Calu3 (cell line): ENCODE data around the gene PRR5. TPM values are rescaled to one million over a fixed set of nuclear protein-coding genes. Genes with fewer than 3 reads are reported as not detected.

Experiments
- BruUV-seq: library from RNA; stranded (reverse); fragments of 400-500 nt; replicated peaks from 2 replicates; lab custom pipeline; 2021; lab: Mats Ljungman, UMichigan
- CTCF ChIA-PET: fragments of 300-600 bp; sonication (Branson Sonifier 250); formaldehyde crosslinking; loops from one replicate; lab custom pipeline; 2022; ENCODE audit warnings: antibody characterized with exemption; lab: Charles Lee
- DNase-seq: peaks from one replicate; pipeline ENCODE4 v3.0.0; 2022
- H3K27ac Mint-ChIP-seq: one replicate; pipeline ENCODE4 v1.8.0; 2022; ENCODE audit warnings: mixed read lengths; ENCODE audit not compliant: unreplicated experiment
- H3K27me3 Mint-ChIP-seq: one replicate; pipeline ENCODE4 v1.8.0; 2022; ENCODE audit warnings: mixed read lengths; ENCODE audit not compliant: unreplicated experiment
- H3K36me3 Mint-ChIP-seq: one replicate; pipeline ENCODE4 v1.8.0; 2022; ENCODE audit warnings: mild to moderate bottlenecking, moderate library complexity, mixed read lengths; ENCODE audit not compliant: insufficient read depth, unreplicated experiment
- H3K4me1 Mint-ChIP-seq: one replicate; pipeline ENCODE4 v1.8.0; 2022; ENCODE audit warnings: mild to moderate bottlenecking, low read depth, mixed read lengths; ENCODE audit not compliant: unreplicated experiment
- H3K4me3 Mint-ChIP-seq: one replicate; pipeline ENCODE4 v1.8.0; 2022; ENCODE audit warnings: mild to moderate bottlenecking, low read depth, moderate library complexity, mixed read lengths; ENCODE audit not compliant: unreplicated experiment
- H3K9me3 Mint-ChIP-seq: one replicate; pipeline ENCODE4 v1.8.0; 2022; ENCODE audit warnings: low read depth, mixed read lengths; ENCODE audit not compliant: unreplicated experiment
- CTCF ChIP-seq: fragments of 200-600 bp; IDR thresholded peaks from one replicate; pipeline ENCODE4 v1.8.0; 2022; ENCODE audit warnings: antibody characterized with exemption; ENCODE audit not compliant: unreplicated experiment
- intact Hi-C: fragments of 100-400 bp; cut with micrococcal nuclease; formaldehyde crosslinking; loops from one replicate; pipeline ENCODE4 v1.10.0; 2022; ENCODE audit not compliant: unreplicated experiment
- total RNA-seq: library from RNA; stranded (reverse); gene quantifications from 2 replicates; pipeline ENCODE4 v1.2.3, GENCODE V29; 2022

Gene PRR5
- total RNA-seq, 1 experiment from 2014 or later = 12.5 TPM

GRCh38 chr22:44759430-44760310, 57.7 kb downstream of the PRR5 start:
- intact Hi-C loops = no loop called here
- H3K9me3 Mint-ChIP-seq = no peaks in the 10 kb centered on the region
- no peak overlapping the region for H3K4me3 Mint-ChIP-seq

GRCh38 chr22:44760476-44760875, 58.5 kb downstream of the PRR5 start:
- H3K9me3 Mint-ChIP-seq = no peaks in the 10 kb centered on the region
- H3K27me3 Mint-ChIP-seq = no peaks in the 10 kb centered on the region
- TF ChIP-seq CTCF = no peak
- DNase-seq = no peak
- peaks cover 55% of the 10 kb centered on the region for H3K36me3 Mint-ChIP-seq
- CTCF ChIA-PET = no interaction called here
- no peak overlapping the region for H3K27ac Mint-ChIP-seq
- intact Hi-C loops = no loop called here
- peaks cover 42% of the 10 kb centered on the region for H3K4me1 Mint-ChIP-seq
- no peak overlapping the region for H3K4me3 Mint-ChIP-seq
- BruUV-seq = no TSS peak

More at GRCh38 chr22:44759430-44760310, 57.7 kb downstream of the PRR5 start:
- no peaks in the 10 kb centered on the region for H3K27me3 Mint-ChIP-seq
- peaks cover 59% of the 10 kb centered on the region for H3K36me3 Mint-ChIP-seq
- CTCF ChIA-PET = no interaction called here
- H3K4me1 Mint-ChIP-seq = peaks cover 50% of the 10 kb centered on the region
- no TSS peak for BruUV-seq
- no peak for TF ChIP-seq CTCF
- H3K27ac Mint-ChIP-seq = no peak overlapping the region
- DNase-seq = no peak

GRCh38 chr22:44761025-44761424, 59.0 kb downstream of the PRR5 start:
- intact Hi-C loops = no loop called here
- no peak for TF ChIP-seq CTCF
- no TSS peak for BruUV-seq
- H3K9me3 Mint-ChIP-seq = no peaks in the 10 kb centered on the region
- no peak overlapping the region for H3K4me3 Mint-ChIP-seq
- H3K27ac Mint-ChIP-seq = no peak overlapping the region
- H3K36me3 Mint-ChIP-seq = peaks cover 49% of the 10 kb centered on the region
- H3K27me3 Mint-ChIP-seq = no peaks in the 10 kb centered on the region
- no peak for DNase-seq
- peaks cover 36% of the 10 kb centered on the region for H3K4me1 Mint-ChIP-seq
- CTCF ChIA-PET = no interaction called here

- no peak overlapping the region for H3K27ac Mint-ChIP-seq
- H3K9me3 Mint-ChIP-seq = no peaks in the 10 kb centered on the region
Observed at GRCh38 chr22:44764373-44764772, 62.4 kb downstream of the PRR5 start.

More at GRCh38 chr22:44764373-44764772, 62.4 kb downstream of the PRR5 start:
- no peak for DNase-seq
- Mint-ChIP-seq H3K4me1 (peaks cover 4% of the 10 kb centered on the region), H3K4me3 (no peak overlapping the region), H3K27me3 (no peaks in the 10 kb centered on the region), H3K36me3 (peaks cover 50% of the 10 kb centered on the region)
- no peak for TF ChIP-seq CTCF
- no TSS peak for BruUV-seq
- intact Hi-C loops = no loop called here
- CTCF ChIA-PET = interaction anchor here (0.5 to 0.6 kb wide), 2 partner anchors 8 to 358 kb away, joined by 4 read pairs; no protein-coding TSS in a partner anchor
